ENCODE data around the gene FUNDC2.
"Not testable (repeated sequence)": the region's sequence is repeated elsewhere in the genome, so short reads cannot be mapped to it uniquely, and the experiment has no call there.

The FUNDC2 gene

DNA sequence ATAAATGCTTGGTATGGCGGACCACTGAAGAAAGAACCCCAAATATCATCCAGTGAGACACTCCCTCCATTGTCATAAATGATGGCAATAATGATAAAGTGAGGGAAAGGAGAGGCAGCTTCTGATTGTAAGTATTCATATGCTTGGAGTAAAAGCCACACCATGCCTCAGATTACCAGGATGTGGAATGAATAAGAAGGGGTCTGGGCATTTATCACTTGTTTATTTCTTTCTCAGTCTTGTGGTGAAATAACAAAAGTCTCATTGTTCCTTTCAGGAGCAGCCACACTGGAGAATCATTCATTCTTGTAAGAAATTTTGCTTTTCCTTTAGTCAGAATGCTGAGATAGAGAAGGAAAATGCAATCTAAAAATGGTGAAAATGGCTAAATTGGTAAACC, 25.8 kb upstream of the FUNDC2 start:
- Histone ChIP-seq H3K36me3 (ENCODE audit: insufficient read depth, low read length) (no peaks in the 10 kb centered on the region), H3K4me2 (ENCODE audit: low read length) (no peak overlapping the region), H3K4me3 (ENCODE audit: low read length) (no peak overlapping the region), H3K9me3 (replicated peaks; ENCODE audit: low read length) (no peaks in the 10 kb centered on the region), H3K9ac (ENCODE audit: low read depth, low read length) (no peak overlapping the region), H3K27me3 (ENCODE audit: control insufficient read depth, insufficient read depth, low read length) (no peaks in the 10 kb centered on the region), H3K4me1 (ENCODE audit: control insufficient read depth, insufficient read depth, low read length) (no peaks in the 10 kb centered on the region)

GRCh38 chrX:155001873-155002272, 24.8 kb upstream of the FUNDC2 start:
- Histone ChIP-seq H3K4me2 (ENCODE audit: low read length) (no peak overlapping the region), H3K27me3 (ENCODE audit: control insufficient read depth, insufficient read depth, low read length) (no peaks in the 10 kb centered on the region), H3K36me3 (ENCODE audit: insufficient read depth, low read length) (no peaks in the 10 kb centered on the region), H3K9me3 (replicated peaks; ENCODE audit: low read length) (no peaks in the 10 kb centered on the region), H3K4me3 (ENCODE audit: low read length) (no peak overlapping the region), H3K4me1 (ENCODE audit: control insufficient read depth, insufficient read depth, low read length) (no peaks in the 10 kb centered on the region), H3K9ac (ENCODE audit: low read depth, low read length) (no peak overlapping the region)

- H3K27me3 ChIP-seq (ENCODE audit: control insufficient read depth, insufficient read depth, low read length), result no peaks in the 10 kb centered on the region
- no peak overlapping the region for H3K9ac ChIP-seq (ENCODE audit: low read depth, low read length)
- no peak overlapping the region for H3K4me3 ChIP-seq (ENCODE audit: low read length)
- H3K4me1 ChIP-seq (ENCODE audit: control insufficient read depth, insufficient read depth, low read length), result no peaks in the 10 kb centered on the region
- H3K9me3 ChIP-seq (replicated peaks; ENCODE audit: low read length), result no peaks in the 10 kb centered on the region
- no peaks in the 10 kb centered on the region for H3K36me3 ChIP-seq (ENCODE audit: insufficient read depth, low read length)
- H3K4me2 ChIP-seq (ENCODE audit: low read length), result no peak overlapping the region
Measured at GRCh38 chrX:155005190-155005589, 21.5 kb upstream of the FUNDC2 start.

GRCh38 chrX:155006379-155006778, 20.3 kb upstream of the FUNDC2 start:
- H3K36me3 ChIP-seq (ENCODE audit: insufficient read depth, low read length); H3K9ac ChIP-seq (ENCODE audit: low read depth, low read length): not testable (repeated sequence)

GRCh38 chrX:155006913-155007671, 19.6 kb upstream of the FUNDC2 start:
- not testable (repeated sequence) for H3K9me3 ChIP-seq (replicated peaks; ENCODE audit: low read length); H3K9ac ChIP-seq (ENCODE audit: low read depth, low read length); H3K4me3 ChIP-seq (ENCODE audit: low read length); H3K4me2 ChIP-seq (ENCODE audit: low read length); H3K36me3 ChIP-seq (ENCODE audit: insufficient read depth, low read length); H3K4me1 ChIP-seq (ENCODE audit: control insufficient read depth, insufficient read depth, low read length); H3K27me3 ChIP-seq (ENCODE audit: control insufficient read depth, insufficient read depth, low read length)

More at GRCh38 chrX:155006379-155006778, 20.3 kb upstream of the FUNDC2 start:
- H3K27me3 ChIP-seq (ENCODE audit: control insufficient read depth, insufficient read depth, low read length); H3K9me3 ChIP-seq (replicated peaks; ENCODE audit: low read length); H3K4me2 ChIP-seq (ENCODE audit: low read length); H3K4me3 ChIP-seq (ENCODE audit: low read length); H3K4me1 ChIP-seq (ENCODE audit: control insufficient read depth, insufficient read depth, low read length): not testable (repeated sequence)

- not testable (repeated sequence) for H3K9me3 ChIP-seq (replicated peaks; ENCODE audit: low read length)
Measured at GRCh38 chrX:155008578-155008977, 18.1 kb upstream of the FUNDC2 start.

GRCh38 chrX:155009994-155010472, 16.6 kb upstream of the FUNDC2 start:
- no peaks in the 10 kb centered on the region for H3K9me3 ChIP-seq (replicated peaks; ENCODE audit: low read length)
- H3K4me1 ChIP-seq (ENCODE audit: control insufficient read depth, insufficient read depth, low read length), result no peaks in the 10 kb centered on the region
- H3K4me3 ChIP-seq (ENCODE audit: low read length), result no peak overlapping the region
- no peak overlapping the region for H3K4me2 ChIP-seq (ENCODE audit: low read length)
- H3K9ac ChIP-seq (ENCODE audit: low read depth, low read length), result no peak overlapping the region
- H3K36me3 ChIP-seq (ENCODE audit: insufficient read depth, low read length), result no peaks in the 10 kb centered on the region
- no peaks in the 10 kb centered on the region for H3K27me3 ChIP-seq (ENCODE audit: control insufficient read depth, insufficient read depth, low read length)

More at GRCh38 chrX:155008578-155008977, 18.1 kb upstream of the FUNDC2 start:
- not testable (repeated sequence) for H3K4me3 ChIP-seq (ENCODE audit: low read length); H3K4me1 ChIP-seq (ENCODE audit: control insufficient read depth, insufficient read depth, low read length); H3K4me2 ChIP-seq (ENCODE audit: low read length); H3K9ac ChIP-seq (ENCODE audit: low read depth, low read length); H3K36me3 ChIP-seq (ENCODE audit: insufficient read depth, low read length); H3K27me3 ChIP-seq (ENCODE audit: control insufficient read depth, insufficient read depth, low read length)

- Histone ChIP-seq H3K9me3 (replicated peaks; ENCODE audit: low read length) (no peaks in the 10 kb centered on the region), H3K4me3 (ENCODE audit: low read length) (no peak overlapping the region), H3K4me1 (ENCODE audit: control insufficient read depth, insufficient read depth, low read length) (no peaks in the 10 kb centered on the region), H3K4me2 (ENCODE audit: low read length) (no peak overlapping the region), H3K9ac (ENCODE audit: low read depth, low read length) (no peak overlapping the region), H3K36me3 (ENCODE audit: insufficient read depth, low read length) (no peaks in the 10 kb centered on the region), H3K27me3 (ENCODE audit: control insufficient read depth, insufficient read depth, low read length) (no peaks in the 10 kb centered on the region)
Measured at GRCh38 chrX:155020591-155020990, 6.1 kb upstream of the FUNDC2 start.

DNA sequence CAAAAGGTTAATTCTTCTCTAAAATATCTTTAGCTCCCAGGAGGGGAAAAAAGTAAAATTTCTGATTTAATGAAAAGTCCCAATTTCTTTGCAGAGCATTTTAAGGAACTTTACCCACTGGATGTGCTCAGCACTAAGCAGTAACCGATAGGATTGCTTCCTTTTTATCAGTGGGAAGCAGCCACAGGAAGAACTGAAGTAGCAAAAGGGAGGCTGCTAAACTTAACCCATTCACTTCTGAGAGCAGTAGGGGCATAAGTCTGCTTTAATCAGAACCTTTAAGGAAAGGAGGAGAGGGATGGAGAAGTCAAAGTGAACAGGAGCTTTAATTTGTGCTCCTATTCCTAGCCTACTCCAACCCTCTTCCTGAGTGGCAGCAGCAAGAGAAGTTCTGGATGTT, 4.1 kb upstream of the FUNDC2 start, which contains the start of gene F8:
F8 (minus strand) TSS at position 139 of the 400 bp plus-strand sequence. CDS start 171 bp downstream, outside the sequence.
- Histone ChIP-seq H3K27me3 (ENCODE audit: control insufficient read depth, insufficient read depth, low read length) (no peaks in the 10 kb centered on the region), H3K4me3 (ENCODE audit: low read length) (no peak within 1 kb of the TSS)

DNA sequence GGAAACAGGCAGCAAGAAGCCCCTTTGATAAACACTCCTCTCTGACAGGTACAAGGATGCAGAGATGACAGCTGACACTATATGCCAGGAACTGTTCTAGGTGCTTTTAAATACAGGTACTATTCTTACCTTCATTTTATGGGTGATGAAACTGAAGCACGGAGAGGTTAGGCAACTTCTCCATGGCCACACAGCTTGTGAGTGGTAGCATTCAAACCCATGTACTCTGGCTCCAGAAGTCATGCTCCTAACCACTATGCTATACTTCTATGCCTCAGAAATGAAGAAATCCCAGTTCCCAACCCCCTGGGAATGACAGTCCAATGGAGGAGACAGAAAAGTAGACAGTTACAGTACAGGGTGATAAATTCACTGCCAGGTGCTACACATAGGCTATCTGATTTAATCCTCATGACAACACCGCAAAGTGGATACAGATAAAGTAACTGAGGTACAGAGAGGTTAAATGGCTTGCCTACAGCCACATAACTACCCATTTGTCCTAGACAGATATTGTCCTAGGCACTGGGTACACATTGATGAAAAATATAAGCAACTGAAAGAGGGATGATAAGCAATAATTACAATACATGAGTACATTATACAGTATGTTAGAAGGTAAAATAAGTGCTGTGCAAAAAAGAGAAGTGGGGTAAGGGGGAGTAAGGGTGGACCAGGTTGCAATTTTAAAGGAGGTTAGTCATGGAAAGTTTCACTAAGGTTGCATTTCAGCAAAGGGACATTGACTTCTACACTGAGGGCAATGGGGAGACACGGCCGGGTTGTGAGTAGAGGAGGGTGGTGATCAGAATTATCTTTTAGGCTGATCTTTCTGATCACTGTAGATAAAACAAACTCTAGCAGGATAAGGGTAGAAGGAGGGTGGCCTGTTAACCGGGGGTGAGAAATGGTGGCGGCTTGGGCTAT, 2.5 kb upstream of the FUNDC2 start:
- H3K4me1 ChIP-seq (ENCODE audit: control insufficient read depth, insufficient read depth, low read length), result peaks cover 8% of the 10 kb centered on the region
- H3K9ac ChIP-seq (ENCODE audit: low read depth, low read length), result no peak overlapping the region
- no peak overlapping the region for H3K4me3 ChIP-seq (ENCODE audit: low read length)
- H3K4me2 ChIP-seq (ENCODE audit: low read length), result no peak overlapping the region
- H3K36me3 ChIP-seq (ENCODE audit: insufficient read depth, low read length), result no peaks in the 10 kb centered on the region
- H3K9me3 ChIP-seq (replicated peaks; ENCODE audit: low read length), result no peaks in the 10 kb centered on the region
- no peaks in the 10 kb centered on the region for H3K27me3 ChIP-seq (ENCODE audit: control insufficient read depth, insufficient read depth, low read length)

More for the DNA sequence above, 4.1 kb upstream of the FUNDC2 start, which contains the start of gene F8:
- H3K9me3 ChIP-seq (replicated peaks; ENCODE audit: low read length), result no peaks in the 10 kb centered on the region
- H3K4me2 ChIP-seq (ENCODE audit: low read length), result no peak within 1 kb of the TSS
- H3K36me3 ChIP-seq (ENCODE audit: insufficient read depth, low read length), result no peaks in the 10 kb centered on the region
- no peak within 1 kb of the TSS for H3K9ac ChIP-seq (ENCODE audit: low read depth, low read length)
- no peaks in the 10 kb centered on the region for H3K4me1 ChIP-seq (ENCODE audit: control insufficient read depth, insufficient read depth, low read length)

DNA sequence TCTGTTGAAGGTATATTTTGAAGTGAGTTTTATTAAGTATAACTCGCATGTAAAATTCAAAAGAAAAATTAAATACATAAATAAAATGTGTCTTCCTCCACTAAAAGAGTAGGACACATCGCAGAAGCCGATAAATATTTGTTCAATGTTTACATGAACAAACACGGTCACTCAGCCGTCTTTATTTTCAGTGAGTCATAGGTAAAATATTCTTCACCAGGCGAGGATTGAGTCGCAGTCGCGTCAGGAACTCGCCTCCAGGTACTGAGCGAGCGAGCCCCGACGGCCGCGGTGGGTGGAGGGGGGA, 271 bp upstream of the FUNDC2 start:
- H3K4me2 ChIP-seq (ENCODE audit: low read length), result peak overlapping the region; percentile 73
- peaks cover 8% of the 10 kb centered on the region for H3K4me1 ChIP-seq (ENCODE audit: control insufficient read depth, insufficient read depth, low read length)
- H3K4me3 ChIP-seq (ENCODE audit: low read length), result peak overlapping the region; percentile 73
- H3K9ac ChIP-seq (ENCODE audit: low read depth, low read length), result peak overlapping the region; percentile 86
- no peaks in the 10 kb centered on the region for H3K9me3 ChIP-seq (replicated peaks; ENCODE audit: low read length)
- H3K27me3 ChIP-seq (ENCODE audit: control insufficient read depth, insufficient read depth, low read length), result no peaks in the 10 kb centered on the region
- no peaks in the 10 kb centered on the region for H3K36me3 ChIP-seq (ENCODE audit: insufficient read depth, low read length)

Data from skeletal muscle satellite cell (primary cell).